GM20431 (cell line): ENCODE results near the gene TCF20.

ENCODE experiments used
- in situ Hi-C: fragments of 300-500 bp; cut with MseI, MboI; formaldehyde crosslinking; loops from one replicate; pipeline ENCODE4 v1.15.0; 2020; ENCODE audit warnings: low sequenced_read_pairs; ENCODE audit not compliant: unreplicated experiment

TCF20 gene

GRCh38 chr22:42301077-42301741 lies 30.8 kb upstream of the TCF20 start:
- in situ Hi-C loops: no loop called here

- in situ Hi-C loops: no loop called here
Measured at GRCh38 chr22:42300259-42301076, 30.0 kb upstream of the TCF20 start.

GRCh38 chr22:42299586-42300258 lies 29.3 kb upstream of the TCF20 start:
- in situ Hi-C loops: no loop called here

- in situ Hi-C loops: no loop called here
Measured at GRCh38 chr22:42298746-42299145, 28.3 kb upstream of the TCF20 start.

GRCh38 chr22:42297778-42298177 lies 27.3 kb upstream of the TCF20 start:
- in situ Hi-C loops: no loop called here

- in situ Hi-C loops: no loop called here
Measured at GRCh38 chr22:42296883-42297282, 26.4 kb upstream of the TCF20 start.

GRCh38 chr22:42296381-42296853 lies 26.0 kb upstream of the TCF20 start:
- in situ Hi-C loops: no loop called here

- in situ Hi-C loops: no loop called here
Measured at GRCh38 chr22:42294034-42294985, 23.9 kb upstream of the TCF20 start.

- in situ Hi-C loops: no loop called here
Measured at GRCh38 chr22:42292732-42293520, 22.5 kb upstream of the TCF20 start.

GRCh38 chr22:42291287-42291686 lies 20.8 kb upstream of the TCF20 start:
- in situ Hi-C loops: no loop called here

GRCh38 chr22:42289671-42290541 lies 19.5 kb upstream of the TCF20 start:
- in situ Hi-C loops: no loop called here

GRCh38 chr22:42288791-42289190 lies 18.3 kb upstream of the TCF20 start:
- in situ Hi-C loops: no loop called here

GRCh38 chr22:42287174-42287890 lies 16.9 kb upstream of the TCF20 start:
- in situ Hi-C loops: no loop called here

- in situ Hi-C loops: no loop called here
Measured at GRCh38 chr22:42286205-42286604, 15.8 kb upstream of the TCF20 start.

- in situ Hi-C loops: no loop called here
Measured at GRCh38 chr22:42285604-42286003, 15.2 kb upstream of the TCF20 start.

- in situ Hi-C loops: no loop called here
Measured at GRCh38 chr22:42284643-42285181, 14.3 kb upstream of the TCF20 start.

- in situ Hi-C loops: no loop called here
Measured at GRCh38 chr22:42284202-42284591, 13.7 kb upstream of the TCF20 start.
